HG03432 (cell line): ENCODE data around the gene DMRT3.

Experiments
- ATAC-seq: cut with Tn5 transposase; IDR thresholded peaks from one replicate; pipeline ENCODE4 v1.9.1; 2021; ENCODE audit warnings: mild to moderate bottlenecking, moderate library complexity; ENCODE audit not compliant: unreplicated experiment

Gene DMRT3, protein sequence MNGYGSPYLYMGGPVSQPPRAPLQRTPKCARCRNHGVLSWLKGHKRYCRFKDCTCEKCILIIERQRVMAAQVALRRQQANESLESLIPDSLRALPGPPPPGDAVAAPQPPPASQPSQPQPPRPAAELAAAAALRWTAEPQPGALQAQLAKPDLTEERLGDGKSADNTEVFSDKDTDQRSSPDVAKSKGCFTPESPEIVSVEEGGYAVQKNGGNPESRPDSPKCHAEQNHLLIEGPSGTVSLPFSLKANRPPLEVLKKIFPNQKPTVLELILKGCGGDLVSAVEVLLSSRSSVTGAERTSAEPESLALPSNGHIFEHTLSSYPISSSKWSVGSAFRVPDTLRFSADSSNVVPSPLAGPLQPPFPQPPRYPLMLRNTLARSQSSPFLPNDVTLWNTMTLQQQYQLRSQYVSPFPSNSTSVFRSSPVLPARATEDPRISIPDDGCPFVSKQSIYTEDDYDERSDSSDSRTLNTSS

DNA sequence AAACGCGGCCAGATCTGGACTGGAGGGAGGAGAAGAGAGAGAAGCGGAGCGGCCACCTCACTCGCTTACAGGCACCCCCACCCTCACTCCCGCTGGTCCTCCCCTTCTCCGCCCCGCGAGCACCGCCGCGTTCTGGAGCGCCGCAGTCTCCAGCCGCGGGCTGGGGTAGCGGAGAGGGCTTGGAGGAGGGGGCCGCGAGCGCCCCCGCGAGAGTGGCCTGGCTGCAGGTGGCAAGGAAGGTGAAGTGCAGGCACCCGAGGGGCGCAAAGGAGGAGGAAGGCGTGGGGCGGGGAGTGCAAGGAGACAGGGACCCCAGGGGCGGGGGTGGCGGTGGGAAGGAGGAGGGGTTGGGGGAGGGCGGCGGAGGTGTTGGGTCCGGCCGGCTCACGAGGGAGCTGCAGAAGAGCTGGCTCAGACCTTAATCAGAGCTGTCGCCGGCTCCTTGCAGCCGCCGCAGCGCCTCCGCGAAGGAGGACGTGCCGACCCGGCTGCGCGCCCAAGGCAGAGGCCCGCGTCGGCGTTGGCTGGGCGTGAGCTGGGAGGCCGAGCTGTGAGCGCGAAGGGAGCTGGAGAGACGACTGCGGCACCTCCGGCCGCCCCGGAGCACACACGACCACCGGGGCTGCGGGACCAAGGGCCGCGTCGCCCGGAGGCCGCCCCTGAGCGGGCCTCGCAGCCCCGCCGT lies at the start of gene DMRT3:
TSS of gene DMRT3 (plus strand) at position 398 of the 685 bp plus-strand sequence. CDS start 347 bp downstream, outside the sequence.
- no peak for ATAC-seq

DNA sequence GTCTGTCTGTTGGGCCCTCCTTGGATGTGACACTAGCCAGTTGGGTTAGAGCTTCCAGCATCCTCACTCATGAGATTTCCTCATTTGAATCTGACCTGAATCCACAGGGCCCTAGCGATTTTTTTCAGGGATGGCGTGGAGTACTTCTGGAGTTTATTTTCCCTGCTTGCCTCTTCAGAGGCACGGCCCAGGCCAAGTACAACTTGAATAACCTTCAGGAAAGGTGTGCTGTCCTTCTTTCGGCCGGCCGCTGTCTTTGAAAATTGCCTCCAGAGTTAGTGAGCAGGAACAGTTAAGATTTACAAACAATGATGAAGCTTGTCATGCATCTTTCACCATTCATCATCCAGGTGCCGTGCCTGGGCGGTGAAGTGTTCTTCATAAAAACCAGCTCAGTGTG lies 49.5 kb upstream of the DMRT3 start:
- no peak for ATAC-seq

DNA sequence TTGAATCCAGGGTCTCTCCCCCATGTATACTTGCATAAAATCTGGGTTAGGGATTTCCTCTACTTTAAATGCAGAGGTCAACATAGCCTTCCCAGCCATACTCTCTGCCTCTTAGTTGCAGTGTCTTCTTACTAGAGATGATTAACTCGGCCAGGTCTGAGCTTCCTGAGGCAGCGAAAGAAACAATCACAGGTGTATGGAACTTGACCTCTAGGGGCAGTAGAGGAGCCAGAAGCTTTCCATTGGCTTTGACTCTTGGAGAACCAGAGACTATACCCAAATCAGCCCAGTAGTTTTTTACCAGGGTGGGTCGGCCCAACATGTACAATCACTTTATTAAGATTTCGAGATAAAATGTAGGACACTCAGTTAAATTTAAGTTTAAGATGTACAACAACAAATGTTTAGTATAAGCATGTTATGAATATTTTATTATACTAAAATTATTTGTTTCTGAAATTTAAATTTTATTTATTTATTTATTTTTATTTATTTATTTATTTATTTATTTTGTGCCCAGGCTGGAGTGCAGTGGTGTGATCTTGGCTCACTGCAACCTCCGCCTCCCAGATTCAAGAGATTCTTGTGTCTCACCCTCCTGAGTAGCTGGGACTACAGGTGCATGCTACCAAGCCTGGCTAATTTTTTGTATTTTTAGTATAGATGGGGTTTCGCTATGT lies 48.0 kb upstream of the DMRT3 start:
- peak; percentile 67 for ATAC-seq

DNA sequence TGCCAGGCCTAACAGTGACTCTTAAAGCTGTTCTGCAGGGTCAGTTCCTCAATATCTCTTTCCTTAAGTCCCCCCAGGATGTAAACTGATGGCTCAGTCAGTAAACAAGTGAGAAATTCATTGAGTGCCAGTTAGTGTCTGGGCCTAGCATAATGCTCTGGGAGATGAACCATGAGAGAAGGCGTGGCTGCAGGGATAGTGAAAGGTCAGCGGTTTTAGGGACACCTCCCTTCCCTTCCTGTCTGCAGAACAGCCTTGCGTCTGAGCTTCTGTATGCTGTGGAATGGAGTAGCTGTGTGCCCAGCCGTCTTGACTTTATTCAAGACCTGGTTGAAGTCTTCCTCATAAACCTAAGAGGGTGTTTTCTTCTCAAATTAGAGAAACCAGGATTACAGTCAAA lies 46.7 kb upstream of the DMRT3 start:
- ATAC-seq = no peak

DNA sequence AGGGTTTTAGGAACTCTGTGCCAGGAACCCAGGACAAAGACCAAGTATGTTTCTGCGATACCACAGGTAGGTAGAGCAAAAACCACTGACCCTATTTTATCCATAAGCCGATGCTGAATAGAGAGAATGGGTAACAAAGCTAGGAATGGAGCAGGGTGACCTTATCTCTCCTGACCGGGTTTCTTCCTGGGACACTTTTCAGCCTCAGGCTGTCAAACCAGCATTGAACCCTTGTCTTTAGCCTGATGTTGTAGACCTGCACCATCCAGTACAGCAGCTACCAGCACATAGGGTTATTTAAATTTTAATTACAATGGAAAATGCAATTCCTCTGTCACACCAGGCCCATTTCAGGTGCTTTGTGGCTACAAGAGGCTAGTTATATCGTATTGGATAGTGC lies 43.1 kb upstream of the DMRT3 start:
- no peak for ATAC-seq

DNA sequence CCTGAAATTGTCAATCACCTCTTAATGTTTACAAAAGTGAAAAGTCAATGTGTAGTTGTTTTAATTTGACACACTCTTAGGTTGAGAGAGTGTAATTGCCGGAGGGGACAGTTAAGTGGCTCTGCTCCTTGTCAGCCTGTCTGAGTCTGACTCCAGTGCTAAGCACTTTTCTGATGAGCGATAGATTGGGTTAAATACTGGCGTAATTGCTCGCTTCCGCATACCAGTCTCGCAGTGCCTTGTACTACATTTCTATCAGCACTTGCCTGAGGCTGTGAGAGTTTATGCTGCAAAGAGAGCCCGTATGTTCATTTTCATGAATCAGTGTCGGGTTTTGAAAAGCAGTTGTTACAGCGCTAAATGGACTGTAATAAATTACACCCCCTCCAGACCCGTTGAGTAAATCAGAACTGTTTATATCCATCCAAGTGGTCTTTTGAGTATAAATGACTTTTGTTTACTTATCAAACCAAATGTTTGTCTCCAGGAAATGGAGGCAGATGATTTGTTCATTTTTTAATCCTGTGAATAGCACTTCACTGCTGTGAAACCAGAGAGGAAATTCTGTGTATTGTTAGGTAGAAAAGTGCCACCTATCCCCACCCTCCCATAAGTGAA lies 41.0 kb upstream of the DMRT3 start:
- ATAC-seq = no peak

DNA sequence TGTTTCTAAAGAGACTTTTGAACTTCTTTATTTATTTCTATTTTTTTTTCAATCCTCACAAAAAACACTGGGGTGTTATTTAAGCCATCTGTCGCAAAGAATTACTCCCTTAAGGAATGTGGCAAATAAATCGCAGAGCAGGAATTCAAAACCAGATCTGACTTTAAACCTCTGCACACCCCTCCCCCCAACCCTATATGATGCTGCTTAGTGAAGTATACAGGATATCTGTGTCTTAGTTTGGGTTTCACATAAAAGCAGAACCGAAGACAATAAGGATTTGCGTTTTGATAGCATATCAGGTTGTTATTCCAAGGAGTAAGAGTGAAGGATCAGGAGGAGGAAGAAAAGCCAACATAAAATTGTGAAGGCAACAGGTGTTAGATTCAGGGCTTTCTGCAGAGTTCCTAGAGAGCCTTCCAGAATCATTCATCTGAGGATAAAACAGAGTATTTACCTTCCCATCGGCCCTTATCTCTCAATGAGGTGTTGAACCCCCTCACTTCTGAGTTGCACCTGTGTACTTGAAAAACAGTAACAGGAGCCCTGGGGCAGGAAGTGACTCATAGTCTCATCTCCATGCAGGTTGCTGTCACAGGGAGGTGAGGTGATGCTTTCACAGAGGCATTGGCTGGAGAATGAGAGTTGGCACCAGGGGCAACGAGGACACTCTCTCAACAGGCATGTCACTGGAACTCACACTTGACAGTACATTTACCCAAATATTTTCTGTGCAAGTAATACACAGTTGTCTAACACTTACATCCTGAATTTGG lies 33.5 kb upstream of the DMRT3 start:
- ATAC-seq = no peak

DNA sequence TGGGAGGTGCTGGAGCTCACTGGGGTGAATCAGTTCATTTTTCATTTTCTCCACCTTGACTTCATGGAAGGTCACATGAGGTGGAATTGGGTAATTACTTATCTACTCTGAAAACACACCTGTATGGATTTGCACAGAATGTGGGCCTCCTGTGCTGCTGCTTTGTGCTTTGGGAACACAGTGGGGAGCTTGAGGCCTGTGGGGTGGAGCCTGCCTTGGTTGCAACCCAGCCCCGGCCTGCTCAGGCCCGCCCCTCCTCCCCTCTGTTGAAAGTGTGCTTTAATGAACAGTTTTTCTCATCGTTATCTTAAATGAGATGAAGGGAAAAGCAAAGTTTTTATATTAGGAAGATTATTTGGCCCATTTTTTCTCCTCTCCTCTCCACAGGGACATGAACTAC lies 28.5 kb upstream of the DMRT3 start:
- ATAC-seq = no peak

DNA sequence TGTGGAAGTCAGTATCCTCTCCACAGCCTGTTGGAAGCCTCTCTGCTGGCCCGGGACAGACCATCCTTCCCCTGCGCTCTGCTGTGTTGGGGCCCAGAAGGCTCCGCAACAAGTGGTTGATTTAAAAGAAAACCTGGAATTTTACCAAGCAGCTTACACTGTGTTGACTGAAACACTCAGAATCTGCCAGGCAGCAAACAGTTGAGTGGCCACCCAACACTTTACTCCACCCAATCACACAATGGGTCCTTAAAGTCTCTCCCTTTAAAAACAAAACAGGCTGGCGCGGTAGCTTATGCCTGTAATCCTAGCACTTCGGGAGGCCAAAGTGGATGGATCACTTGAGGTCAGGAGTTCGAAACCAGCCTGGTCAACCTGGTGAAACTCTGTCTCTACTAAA lies 28.0 kb upstream of the DMRT3 start:
- no peak for ATAC-seq

DNA sequence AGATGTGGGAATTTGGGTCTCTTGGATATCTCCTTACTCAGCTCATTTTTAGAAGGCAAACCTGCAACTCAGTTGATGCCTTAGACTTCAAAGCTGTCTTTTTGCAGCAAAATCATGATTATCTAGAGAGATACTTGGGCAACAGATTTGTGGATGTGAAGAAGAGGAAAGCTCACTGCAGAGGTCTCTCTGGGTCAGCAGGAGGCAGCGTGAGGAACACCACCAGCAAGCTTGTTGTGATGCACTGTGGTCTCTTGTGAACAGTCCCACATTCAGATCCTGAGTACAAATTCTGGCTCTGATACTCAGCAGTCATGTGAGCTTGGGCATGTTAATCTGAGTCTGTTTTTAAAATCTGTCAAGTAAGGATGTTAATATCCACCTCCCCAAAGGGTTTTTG lies 26.3 kb upstream of the DMRT3 start:
- ATAC-seq = no peak

DNA sequence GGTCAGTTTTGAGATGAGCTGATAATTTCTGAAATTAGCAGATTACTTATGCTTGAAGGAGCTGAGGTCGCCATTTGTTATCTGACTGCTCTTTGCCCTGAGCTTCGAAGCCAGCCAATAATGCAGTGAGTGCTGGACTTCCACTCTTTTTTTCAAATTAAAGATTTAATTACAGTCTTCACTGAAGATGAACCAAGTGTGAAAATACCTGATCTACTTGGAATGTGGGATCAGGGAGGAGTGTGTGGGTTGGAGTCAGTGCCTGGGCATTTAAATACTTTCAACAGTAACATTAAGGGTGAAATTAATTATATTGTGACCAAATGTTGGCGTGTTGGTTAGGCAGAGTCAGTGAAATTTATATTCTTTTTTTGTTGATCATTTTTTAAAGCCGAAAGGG lies 23.9 kb upstream of the DMRT3 start:
- ATAC-seq = no peak

DNA sequence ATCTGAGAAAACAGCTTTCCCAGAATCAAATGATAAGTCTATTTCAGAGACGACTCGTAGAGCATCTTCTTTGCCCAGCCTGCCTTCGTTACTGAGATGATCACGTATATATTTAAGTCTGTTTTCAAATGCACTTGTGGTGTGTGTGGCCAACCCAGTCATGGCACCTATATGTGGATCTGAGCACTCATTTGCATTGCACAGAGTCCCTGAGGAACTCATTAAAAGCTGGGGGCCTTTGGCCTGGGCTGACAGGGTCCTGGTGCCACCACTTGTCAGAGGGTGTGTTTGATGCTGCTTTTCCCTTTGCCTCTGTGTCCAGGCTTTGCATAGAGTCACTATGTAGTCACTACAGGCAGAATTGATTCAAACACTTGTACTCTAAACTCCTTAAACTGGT lies 17.4 kb upstream of the DMRT3 start:
- ATAC-seq = no peak

DNA sequence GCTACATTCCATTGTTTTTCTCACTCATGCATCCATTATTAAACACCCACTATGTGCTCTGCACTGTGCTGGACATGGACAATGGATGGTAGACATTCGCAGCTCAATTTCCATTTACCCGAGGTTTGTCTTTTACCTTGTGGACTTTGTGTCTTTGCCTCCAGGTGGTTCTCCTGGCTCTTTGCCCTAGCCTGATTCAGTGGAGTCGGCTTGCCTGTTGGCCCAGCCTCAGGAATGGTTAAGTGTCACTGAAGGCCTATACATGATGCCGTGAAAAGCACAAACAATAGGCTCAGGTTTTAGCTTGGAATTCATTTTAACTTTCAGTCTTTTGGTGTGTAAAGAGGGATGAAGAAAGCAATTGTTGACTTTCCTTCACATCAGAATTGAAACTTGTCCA lies 16.5 kb upstream of the DMRT3 start:
- ATAC-seq = no peak

DNA sequence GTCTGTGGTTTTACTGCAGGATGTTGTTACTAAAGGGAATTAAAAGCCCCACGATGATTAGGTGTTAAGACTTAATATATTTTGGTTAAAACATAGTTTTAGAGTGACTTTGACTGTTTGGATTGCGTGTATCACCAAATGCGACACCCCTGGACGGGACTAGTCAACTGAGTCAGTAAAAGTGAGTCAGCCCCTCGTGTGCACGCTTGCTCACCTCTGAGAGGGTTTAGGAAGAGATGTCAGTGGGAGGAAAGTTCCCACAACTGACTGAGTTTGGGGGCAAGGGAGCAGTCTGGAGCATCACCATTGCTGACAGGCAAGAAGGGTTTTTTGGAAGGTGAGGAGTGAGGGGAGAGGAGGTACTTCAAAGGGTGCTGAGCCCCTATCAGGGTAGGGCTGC lies 14.4 kb upstream of the DMRT3 start:
- no peak for ATAC-seq

DNA sequence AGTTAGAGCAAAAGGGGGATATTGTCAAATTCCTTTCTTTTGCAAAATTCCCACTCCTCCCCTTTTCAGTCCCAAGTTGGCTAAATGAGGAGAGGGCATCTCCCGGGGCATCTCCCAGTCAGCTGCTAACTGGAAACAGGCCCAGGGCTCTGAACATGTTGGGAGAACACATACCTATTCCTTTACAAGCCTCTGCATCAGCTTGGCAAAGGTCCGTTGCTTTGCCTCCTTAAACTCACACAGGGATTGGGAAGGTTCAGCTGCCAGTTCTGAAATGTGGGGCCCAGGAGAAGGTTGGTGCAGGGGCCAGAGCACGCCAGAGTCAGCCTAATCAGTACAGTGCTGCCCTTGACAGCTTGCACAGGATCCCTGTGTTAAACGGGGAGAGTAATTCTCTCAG lies 11.0 kb upstream of the DMRT3 start:
- no peak for ATAC-seq

DNA sequence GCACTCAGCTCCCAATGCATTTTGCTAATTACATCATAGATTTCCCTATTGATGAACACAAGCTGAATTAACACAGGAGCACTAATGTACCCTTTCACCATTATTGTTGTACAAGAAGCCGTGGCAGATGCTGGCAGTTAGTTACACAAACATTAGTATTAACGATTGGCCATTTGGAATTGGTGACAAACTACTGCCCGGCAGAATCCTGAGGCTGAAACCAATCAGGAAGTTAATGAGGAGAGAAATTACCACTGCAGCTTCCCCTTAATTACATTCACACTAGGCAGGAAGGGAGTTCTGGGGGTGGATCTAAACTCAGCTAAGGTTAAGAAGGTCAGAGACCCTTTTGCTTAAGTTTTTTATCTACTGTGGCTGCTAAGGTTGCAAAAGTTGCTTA lies 9.6 kb upstream of the DMRT3 start:
- no peak for ATAC-seq

DNA sequence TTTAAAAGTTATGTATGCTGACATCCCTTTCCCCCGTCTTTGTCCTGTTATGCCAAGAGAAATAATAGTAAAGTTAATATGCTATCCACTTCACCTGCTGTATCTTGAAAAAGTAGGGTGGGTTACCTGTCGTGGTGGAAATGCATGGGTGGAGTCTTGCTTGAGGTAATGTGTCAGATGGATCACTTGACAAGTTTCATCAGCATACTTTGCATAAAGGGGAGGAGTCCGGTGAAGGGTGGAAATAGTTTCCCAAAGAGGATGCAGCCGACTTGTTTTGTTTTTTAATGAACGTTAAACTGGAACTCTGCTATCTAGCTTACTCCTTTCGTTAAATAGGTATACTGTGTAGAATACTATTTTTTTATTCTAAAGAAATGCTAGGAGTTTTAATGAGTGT lies 9.0 kb upstream of the DMRT3 start:
- no peak for ATAC-seq

DNA sequence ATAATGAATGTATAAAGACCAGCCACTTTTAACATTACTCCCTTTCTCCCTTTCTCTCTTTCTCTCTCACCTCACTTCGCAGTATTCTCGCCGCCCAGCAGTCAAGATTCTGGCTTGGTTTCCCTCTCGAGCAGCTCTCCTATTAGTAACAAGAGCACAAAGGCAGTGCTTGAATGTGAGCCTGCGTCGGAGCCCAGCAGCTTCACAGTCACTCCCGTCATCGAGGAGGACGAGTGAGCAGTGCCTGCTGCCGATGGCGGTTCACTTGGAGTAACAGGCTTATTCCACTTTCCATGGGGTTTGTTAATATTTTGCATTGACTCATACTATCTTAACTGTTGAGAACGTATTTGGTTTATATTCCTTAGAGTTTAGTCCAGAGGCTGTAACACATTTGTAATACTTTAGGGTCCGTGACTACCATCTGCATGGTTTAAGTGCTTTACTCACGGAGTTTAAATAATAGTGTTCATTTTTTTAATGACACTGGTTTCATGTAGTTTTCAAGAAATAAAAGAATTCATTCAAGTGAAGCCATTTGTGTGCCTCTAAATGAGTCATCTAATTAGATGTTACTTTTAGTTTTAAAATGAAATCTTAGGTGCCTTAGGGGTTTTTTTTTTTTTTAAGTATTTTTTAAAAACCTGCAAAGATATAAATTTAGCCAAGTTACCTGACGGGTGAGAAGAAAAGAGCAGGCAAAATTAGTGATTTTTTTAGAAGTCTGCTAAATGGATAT lies 8.4 kb upstream of the DMRT3 start:
- no peak for ATAC-seq

DNA sequence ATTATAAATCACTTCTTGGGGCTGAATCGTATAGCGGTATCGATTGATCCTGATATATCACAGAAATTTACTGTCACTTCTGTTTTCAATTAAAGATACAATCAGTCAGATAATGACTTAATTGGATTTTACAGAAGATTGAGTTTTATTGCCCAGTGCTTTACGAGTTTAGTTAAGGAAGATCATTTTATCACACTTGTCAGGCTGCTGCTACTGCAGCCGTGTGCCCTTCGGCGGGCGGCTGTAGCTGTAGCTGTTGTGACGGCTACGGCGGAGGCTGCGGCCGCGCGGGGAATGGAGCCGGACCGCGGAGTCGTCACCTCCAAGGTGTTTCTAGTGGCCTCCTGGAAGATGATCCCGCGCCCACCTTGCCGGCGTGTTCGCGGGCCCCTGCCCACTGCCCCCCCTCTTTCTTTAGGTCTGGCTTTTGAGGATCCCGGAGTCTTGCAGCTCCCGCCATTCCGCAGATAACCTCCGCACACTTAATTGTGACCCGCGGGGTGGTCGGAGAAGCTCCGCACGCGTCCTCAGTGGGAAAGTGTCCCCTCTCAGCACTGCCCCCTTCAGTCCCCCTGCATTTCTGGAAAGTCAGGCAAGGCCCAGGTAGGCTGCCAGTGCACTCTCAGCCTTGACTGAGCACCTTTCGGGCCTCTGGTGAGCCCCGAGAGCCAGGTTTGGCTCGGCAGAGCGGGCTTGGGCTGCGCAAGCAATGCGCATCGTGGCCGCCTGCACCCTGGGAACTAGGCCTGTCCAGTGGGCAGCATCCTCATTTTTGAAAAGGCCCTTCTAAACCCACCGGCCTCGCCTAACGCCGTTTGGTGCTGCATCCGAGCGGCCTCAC lies 6.9 kb upstream of the DMRT3 start:
- no peak for ATAC-seq
